ENCODE results near the gene UBASH3A. TPM values are rescaled to one million over a fixed set of nuclear protein-coding genes. Genes with fewer than 3 reads are reported as not detected.

Gene UBASH3A
- total RNA-seq, 2 experiments from 2014 or later: not detected

DNA sequence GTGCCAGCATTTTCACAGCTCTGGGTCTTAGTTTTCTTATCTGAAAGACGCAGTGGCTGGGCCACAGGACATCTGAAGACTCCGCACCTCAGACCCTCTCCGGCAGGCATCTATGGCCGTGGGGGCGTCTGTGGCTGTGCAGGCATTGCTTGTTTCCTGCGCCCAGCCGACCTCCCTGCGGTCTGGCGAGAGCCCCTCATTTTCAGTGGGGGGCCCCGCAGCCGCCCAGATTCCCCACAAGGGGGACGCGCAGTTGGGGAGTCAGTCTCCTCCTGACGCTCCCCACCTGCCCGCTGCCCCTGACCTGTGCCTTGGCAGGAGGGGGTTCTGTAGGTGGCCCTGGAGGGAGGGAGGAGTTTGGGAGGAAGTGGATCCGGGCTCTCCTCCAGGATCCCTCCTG, 33.9 kb upstream of the UBASH3A start:
- H3K9me2 ChIP-seq (ENCODE audit: insufficient read depth, low read length): no peaks in the 10 kb centered on the region
- no TSS peak for BruUV-seq (replicated peaks)
- CTCF ChIA-PET (ENCODE audit: unreplicated experiment): no interaction called here
- POLR2A ChIA-PET: no interaction called here
- H3K36me3 ChIP-seq (ENCODE audit: insufficient read depth, low read length): no peaks in the 10 kb centered on the region
- H3K9me3 ChIP-seq (ENCODE audit: low read length): no peaks in the 10 kb centered on the region
- peaks cover 11% of the 10 kb centered on the region for H3K4me1 ChIP-seq (ENCODE audit: insufficient read depth, low read length, poor library complexity, severe bottlenecking)
- no peaks in the 10 kb centered on the region for H3K79me2 ChIP-seq (ENCODE audit: insufficient read depth, low read depth, low read length)
- intact Hi-C loops (cut with micrococcal nuclease; ENCODE audit: unreplicated experiment): loop anchor here (10.0 kb wide), 1 partner anchor 85 kb away; no protein-coding TSS in a partner anchor
- no peak for TF ChIP-seq EZH2phosphoT487 (IDR thresholded peaks at IDR 0.05; ENCODE audit: borderline replicate concordance, low read depth, low read length)
- TF ChIP-seq, protein P1, sequence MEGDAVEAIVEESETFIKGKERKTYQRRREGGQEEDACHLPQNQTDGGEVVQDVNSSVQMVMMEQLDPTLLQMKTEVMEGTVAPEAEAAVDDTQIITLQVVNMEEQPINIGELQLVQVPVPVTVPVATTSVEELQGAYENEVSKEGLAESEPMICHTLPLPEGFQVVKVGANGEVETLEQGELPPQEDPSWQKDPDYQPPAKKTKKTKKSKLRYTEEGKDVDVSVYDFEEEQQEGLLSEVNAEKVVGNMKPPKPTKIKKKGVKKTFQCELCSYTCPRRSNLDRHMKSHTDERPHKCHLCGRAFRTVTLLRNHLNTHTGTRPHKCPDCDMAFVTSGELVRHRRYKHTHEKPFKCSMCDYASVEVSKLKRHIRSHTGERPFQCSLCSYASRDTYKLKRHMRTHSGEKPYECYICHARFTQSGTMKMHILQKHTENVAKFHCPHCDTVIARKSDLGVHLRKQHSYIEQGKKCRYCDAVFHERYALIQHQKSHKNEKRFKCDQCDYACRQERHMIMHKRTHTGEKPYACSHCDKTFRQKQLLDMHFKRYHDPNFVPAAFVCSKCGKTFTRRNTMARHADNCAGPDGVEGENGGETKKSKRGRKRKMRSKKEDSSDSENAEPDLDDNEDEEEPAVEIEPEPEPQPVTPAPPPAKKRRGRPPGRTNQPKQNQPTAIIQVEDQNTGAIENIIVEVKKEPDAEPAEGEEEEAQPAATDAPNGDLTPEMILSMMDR (conservative IDR thresholded peaks at IDR 0.05; ENCODE audit: low read length): no peak
- no peak overlapping the region for H2AFZ ChIP-seq (ENCODE audit: low read length)
- no peak overlapping the region for H3K4me2 ChIP-seq (ENCODE audit: low read length)
- no peak for DNase-seq (ENCODE audit: low spot score)
- H3K4me3 ChIP-seq (ENCODE audit: low read depth, low read length, poor library complexity, severe bottlenecking): no peak overlapping the region
- H3K27ac ChIP-seq (ENCODE audit: low read depth, low read length, poor library complexity, severe bottlenecking): no peak overlapping the region
- no peaks in the 10 kb centered on the region for H4K20me1 ChIP-seq (ENCODE audit: insufficient read depth, low read length)

DNA sequence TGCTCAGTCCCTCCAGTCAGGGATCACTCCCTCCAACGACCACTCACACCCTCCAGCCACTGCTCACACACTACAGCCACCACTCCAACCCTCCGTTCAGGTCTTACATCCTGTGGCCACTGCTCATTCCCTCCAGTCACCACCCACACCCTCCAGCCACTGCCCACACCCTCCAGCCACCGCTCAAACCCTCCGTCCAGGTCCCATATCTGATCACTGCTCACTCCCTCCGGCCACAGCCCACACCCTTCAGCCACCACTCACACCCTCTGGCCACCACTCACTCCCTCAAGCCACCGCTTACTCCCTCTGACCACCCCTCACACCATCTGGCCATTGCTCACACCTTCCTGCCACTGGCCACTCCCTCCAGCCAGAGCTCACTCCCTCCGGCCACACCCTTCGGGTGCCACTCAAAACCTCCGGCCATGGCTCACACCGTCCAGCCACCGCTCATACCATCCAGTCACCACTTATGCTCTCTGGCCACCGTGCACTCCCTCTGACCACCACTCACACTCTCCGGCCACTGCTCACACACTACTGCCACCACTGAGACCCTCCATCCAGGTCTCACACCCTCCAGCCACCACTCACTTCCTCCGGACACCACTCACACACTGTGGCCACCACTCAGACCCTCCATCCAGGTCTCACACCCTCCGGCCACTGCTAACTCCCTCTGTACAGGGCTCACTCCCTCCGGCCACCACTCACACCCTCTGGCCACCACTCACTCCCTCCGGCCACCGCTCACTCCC, 32.6 kb upstream of the UBASH3A start:
- POLR2A ChIA-PET: interaction anchor here (0.6 kb wide), 1 partner anchor 9 kb away, joined by 5 read pairs; no protein-coding TSS in a partner anchor
- H3K4me1 ChIP-seq (ENCODE audit: insufficient read depth, low read length, poor library complexity, severe bottlenecking): peaks cover 6% of the 10 kb centered on the region
- no peaks in the 10 kb centered on the region for H3K79me2 ChIP-seq (ENCODE audit: insufficient read depth, low read depth, low read length)
- H3K4me3 ChIP-seq (ENCODE audit: low read depth, low read length, poor library complexity, severe bottlenecking): no peak overlapping the region
- no peak for DNase-seq (ENCODE audit: low spot score)
- H4K20me1 ChIP-seq (ENCODE audit: insufficient read depth, low read length): no peaks in the 10 kb centered on the region
- no TSS peak for BruUV-seq (replicated peaks)
- no peak overlapping the region for H2AFZ ChIP-seq (ENCODE audit: low read length)
- H3K4me2 ChIP-seq (ENCODE audit: low read length): no peak overlapping the region
- no peak overlapping the region for H3K27ac ChIP-seq (ENCODE audit: low read depth, low read length, poor library complexity, severe bottlenecking)
- no peaks in the 10 kb centered on the region for H3K36me3 ChIP-seq (ENCODE audit: insufficient read depth, low read length)
- CTCF ChIA-PET (ENCODE audit: unreplicated experiment): no interaction called here
- no peak for TF ChIP-seq EZH2phosphoT487 (IDR thresholded peaks at IDR 0.05; ENCODE audit: borderline replicate concordance, low read depth, low read length)
- TF ChIP-seq, protein P1 (conservative IDR thresholded peaks at IDR 0.05; ENCODE audit: low read length): no peak
- no peaks in the 10 kb centered on the region for H3K9me3 ChIP-seq (ENCODE audit: low read length)
- no peaks in the 10 kb centered on the region for H3K9me2 ChIP-seq (ENCODE audit: insufficient read depth, low read length)
- intact Hi-C loops (cut with micrococcal nuclease; ENCODE audit: unreplicated experiment): no loop called here

DNA sequence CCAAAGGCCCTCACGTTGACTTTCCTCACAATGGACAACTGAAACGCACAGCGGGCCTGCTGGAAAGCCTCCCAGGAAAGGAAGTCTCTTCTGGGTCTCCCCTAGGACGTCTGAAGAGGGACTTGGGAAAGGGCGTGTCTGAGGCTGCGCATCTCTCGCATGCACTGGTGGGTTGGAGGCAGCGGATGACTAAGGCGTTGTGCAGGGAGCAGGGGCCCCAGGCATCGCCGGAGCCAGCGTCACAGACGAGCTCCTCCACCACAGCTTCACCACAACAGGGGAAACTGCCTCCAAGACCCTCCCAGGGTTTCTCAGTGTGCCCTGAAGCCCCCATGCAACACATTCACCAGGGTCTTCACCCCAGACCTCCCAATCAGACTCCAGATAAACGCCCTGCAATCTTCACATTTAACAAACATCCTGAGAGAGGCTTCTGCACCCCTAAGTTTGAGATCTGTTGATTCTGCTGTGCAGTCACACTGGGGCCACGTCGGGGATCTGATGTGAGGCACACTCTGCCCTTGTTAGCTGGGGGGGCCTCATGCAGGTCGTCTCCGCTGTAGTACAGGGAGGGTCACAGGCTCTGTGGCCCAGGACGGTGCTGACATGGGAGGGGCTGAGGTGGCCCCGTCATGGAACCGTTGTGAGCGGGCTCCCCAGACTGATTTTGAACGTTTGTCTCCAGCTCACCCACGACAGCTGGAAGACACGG, 30.4 kb upstream of the UBASH3A start:
- H2AFZ ChIP-seq (ENCODE audit: low read length): no peak overlapping the region
- H4K20me1 ChIP-seq (ENCODE audit: insufficient read depth, low read length): no peaks in the 10 kb centered on the region
- CTCF ChIA-PET (ENCODE audit: unreplicated experiment): interaction anchor here (0.5 kb wide), 1 partner anchor 64 kb away, joined by 8 read pairs; no protein-coding TSS in a partner anchor
- no peak overlapping the region for H3K4me2 ChIP-seq (ENCODE audit: low read length)
- H3K4me3 ChIP-seq (ENCODE audit: low read depth, low read length, poor library complexity, severe bottlenecking): no peak overlapping the region
- H3K36me3 ChIP-seq (ENCODE audit: insufficient read depth, low read length): no peaks in the 10 kb centered on the region
- no peaks in the 10 kb centered on the region for H3K4me1 ChIP-seq (ENCODE audit: insufficient read depth, low read length, poor library complexity, severe bottlenecking)
- no peaks in the 10 kb centered on the region for H3K9me2 ChIP-seq (ENCODE audit: insufficient read depth, low read length)
- intact Hi-C loops (cut with micrococcal nuclease; ENCODE audit: unreplicated experiment): no loop called here
- no peaks in the 10 kb centered on the region for H3K79me2 ChIP-seq (ENCODE audit: insufficient read depth, low read depth, low read length)
- no peaks in the 10 kb centered on the region for H3K9me3 ChIP-seq (ENCODE audit: low read length)
- no peak for TF ChIP-seq EZH2phosphoT487 (IDR thresholded peaks at IDR 0.05; ENCODE audit: borderline replicate concordance, low read depth, low read length)
- TF ChIP-seq, protein P1 (conservative IDR thresholded peaks at IDR 0.05; ENCODE audit: low read length): no peak
- H3K27ac ChIP-seq (ENCODE audit: low read depth, low read length, poor library complexity, severe bottlenecking): no peak overlapping the region
- POLR2A ChIA-PET: no interaction called here
- BruUV-seq (replicated peaks): no TSS peak
- no peak for DNase-seq (ENCODE audit: low spot score)
